Measurements from ENCODE around the gene PRKCA.

DNA sequence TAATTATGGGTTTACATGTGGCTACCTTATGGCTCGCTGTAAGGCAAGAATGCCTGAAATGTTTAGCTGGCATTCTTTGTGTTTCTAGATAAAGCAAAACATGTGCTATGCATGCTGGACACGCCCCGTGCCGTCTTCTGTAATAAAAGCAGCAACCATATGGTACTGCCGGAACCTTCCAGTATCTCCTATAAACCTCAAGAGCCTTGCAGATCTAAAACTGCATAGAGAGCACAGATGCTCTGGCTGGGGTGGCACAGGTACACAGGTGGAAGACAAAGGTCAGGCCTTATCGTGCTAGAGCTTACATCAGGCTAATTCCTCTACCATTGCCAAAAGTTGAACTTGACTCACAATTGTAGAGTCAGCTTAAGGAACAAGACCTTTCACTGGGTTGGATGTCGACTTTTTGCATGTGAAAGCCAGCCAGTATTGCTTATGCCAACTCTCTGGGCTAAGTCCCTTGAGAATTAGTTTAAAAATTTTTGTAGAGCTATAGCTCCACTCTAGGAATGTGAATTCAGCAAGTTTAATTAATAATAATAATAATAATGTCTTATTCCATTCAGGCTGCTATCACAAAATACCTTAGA, 345.1 kb downstream of the PRKCA start:
- no peak for TF ChIP-seq POLR2AphosphoS2 (conservative IDR thresholded peaks at IDR 0.05; ENCODE audit: low read length)
- no peak for TF ChIP-seq BHLHE40 (IDR thresholded peaks at IDR 0.05; ENCODE audit: low read depth, low read length)
